IPS-NIHi7 (cell line): ENCODE results near the gene RBM10.

ENCODE experiments used
- DNase-seq: peaks from one replicate; pipeline ENCODE4 v3.0.0; 2012; ENCODE audit warnings: mixed read lengths; ENCODE audit errors: extremely low spot score

Gene RBM10

DNA sequence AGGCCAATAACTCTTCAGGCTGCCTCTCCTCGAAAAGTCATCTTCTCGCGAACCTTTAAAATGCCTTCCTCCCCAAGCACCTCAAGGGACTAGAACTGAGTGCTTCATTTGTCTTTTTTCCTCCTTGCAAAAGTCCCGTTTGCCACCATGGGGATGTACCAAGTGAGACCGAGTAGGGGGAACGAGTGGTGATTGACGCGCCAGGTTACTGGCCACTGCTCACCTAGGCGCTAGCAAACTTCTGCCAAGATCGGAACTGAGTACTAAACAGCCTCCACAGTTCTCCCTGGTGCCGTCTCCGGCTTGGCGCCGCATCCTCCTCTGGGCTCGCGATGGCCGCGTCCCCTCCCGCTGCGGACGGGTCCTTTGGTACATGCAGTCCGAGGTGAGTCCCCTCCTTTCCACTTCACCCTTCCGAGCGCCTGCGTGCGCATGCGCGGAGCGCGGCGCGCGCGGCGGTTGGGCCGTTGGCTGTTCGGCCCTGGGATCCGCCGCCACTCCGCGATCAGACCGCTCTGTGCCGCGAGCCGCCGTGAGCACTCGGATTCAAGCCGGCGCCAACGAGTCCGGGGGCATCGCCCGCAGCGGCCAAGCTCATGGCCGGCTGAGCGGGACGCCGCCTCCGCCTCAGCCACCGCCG lies 73.4 kb downstream of the RBM10 start, which contains the start of gene CDK16:
Gene CDK16, plus strand, starts transcription at position 402 of the 640 bp plus-strand sequence. CDS start 4,877 bp downstream, outside the sequence.
- peak; percentile 87 for DNase-seq

- peak; percentile 61 for DNase-seq
Observed at GRCh38 chrX:47218920-47219815, 74.1 kb downstream of the RBM10 start.

- DNase-seq, result no peak
Observed at GRCh38 chrX:47221756-47222155, 76.7 kb downstream of the RBM10 start.

DNA sequence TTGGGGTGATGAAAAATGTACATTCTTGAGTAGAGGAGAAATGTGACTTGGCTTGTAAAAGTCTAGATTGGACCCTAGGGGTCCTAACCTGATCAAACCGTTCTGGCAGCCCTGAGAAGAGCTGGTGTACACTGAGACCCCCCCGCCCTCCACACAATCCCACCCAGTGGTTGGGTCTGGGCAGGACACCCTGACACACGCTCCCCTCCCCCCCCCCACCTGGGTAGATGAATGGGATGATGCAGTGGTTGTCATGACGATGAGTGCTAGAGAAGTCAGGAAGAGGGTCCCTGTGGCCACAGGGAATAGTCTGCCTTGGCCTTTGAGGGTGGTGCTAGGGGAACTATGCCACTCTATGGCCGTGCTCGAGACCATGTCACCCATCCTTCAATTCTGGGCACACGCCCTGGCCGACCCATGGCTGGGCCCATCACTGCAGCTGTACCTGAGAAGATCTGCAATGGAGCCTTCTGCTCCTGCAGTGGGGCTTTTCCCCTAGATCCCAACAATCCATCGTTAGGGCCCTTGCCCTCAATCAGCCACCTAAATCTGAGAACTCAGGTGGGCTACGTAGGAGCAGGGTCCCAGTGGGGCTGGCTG lies 77.8 kb downstream of the RBM10 start:
- DNase-seq, result no peak

- no peak for DNase-seq
Observed at GRCh38 chrX:47223476-47224250, 78.6 kb downstream of the RBM10 start.

- DNase-seq, result no peak
Observed at GRCh38 chrX:47224266-47224895, 79.4 kb downstream of the RBM10 start.

DNA sequence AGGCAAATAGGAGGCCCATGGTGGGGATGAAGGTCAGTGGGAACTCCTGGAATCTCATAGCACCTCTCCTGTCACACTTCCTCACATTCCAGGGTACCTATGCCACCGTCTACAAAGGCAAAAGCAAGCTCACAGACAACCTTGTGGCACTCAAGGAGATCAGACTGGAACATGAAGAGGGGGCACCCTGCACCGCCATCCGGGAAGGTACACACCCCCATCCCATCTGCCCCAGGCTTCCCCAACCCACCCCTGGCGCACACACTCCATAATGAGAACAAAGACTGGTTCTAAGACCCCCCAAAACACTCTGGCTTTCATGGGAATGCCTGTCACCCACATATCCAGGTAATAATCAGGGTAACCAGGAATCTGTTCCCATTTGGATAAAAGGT lies 79.9 kb downstream of the RBM10 start:
- DNase-seq, result no peak

GRCh38 chrX:47226071-47226470 lies 81.0 kb downstream of the RBM10 start:
- no peak for DNase-seq

DNA sequence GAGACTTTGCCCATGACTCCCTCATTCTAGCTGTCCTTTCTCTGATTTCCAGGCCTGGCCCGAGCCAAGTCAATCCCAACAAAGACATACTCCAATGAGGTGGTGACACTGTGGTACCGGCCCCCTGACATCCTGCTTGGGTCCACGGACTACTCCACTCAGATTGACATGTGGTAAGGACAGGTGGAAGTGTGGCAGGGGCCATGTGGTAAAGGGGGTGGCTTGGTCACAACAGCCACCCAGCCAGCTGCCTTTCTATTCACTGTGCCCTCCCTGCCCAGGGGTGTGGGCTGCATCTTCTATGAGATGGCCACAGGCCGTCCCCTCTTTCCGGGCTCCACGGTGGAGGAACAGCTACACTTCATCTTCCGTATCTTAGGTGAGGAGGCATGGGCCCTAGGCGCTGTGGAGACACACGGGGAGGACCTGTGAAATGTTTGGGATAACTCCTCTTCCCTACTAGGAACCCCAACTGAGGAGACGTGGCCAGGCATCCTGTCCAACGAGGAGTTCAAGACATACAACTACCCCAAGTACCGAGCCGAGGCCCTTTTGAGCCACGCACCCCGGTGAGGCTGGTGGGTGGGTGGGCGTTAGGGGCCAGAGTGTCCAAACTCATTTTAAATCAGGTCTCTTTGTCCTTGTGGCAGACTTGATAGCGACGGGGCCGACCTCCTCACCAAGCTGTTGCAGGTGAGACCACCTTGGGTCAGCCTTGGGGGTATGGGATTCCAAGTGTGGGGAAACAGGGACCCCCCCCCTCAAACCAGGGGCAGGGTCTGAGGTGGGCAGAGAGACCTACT lies 81.7 kb downstream of the RBM10 start:
- DNase-seq, result no peak

GRCh38 chrX:47227334-47227583 lies 82.2 kb downstream of the RBM10 start:
- DNase-seq, result no peak

- DNase-seq, result no peak
Observed at GRCh38 chrX:47228550-47229270, 83.7 kb downstream of the RBM10 start.

DNA sequence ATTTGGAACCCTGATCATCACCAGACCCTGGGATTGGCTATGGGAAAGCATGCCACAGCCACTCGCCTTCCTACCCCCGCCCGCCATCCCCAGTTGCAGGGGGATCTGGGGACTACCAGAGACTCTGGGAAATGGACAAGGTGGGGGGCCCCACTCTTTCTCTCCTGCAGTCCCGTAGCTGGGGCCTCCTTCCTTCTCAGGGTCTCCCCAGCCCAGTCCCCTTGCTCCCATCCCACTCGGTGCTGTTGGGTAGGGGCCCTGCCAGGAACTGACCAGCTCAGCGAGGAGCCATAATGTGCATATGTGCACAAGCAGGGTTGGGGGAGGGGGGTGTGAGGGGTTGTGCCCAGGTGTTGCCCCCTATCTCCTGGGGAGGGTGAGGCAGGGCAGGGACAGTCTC lies 84.4 kb downstream of the RBM10 start:
- no peak for DNase-seq

- no peak for DNase-seq
Observed at GRCh38 chrX:47230136-47230868, 85.3 kb downstream of the RBM10 start.

GRCh38 chrX:47231167-47231566 lies 86.1 kb downstream of the RBM10 start:
- no peak for DNase-seq

GRCh38 chrX:47232197-47232802 lies 87.3 kb downstream of the RBM10 start:
- no peak for DNase-seq

DNA sequence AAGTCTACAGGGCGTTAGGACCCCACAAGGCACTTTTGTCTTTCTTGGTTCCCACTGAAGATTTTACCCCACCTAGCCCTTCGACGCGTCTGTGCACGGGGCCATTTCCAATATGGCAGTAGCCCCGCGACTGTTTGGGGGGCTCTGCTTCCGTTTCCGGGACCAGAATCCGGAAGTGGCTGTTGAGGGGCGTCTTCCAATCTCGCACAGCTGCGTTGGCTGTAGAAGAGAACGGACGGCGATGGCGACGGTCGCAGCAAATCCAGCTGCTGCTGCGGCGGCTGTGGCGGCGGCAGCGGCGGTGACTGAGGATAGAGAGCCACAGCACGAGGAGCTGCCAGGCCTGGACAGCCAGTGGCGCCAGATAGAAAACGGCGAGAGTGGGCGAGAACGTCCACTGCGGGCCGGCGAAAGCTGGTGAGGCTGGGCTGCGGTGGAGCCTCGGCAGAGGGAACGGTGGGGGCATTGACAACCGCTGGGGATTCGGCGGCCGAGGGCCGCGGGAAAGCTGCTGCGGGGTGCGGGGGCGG lies 87.8 kb downstream of the RBM10 start, which contains the start of gene USP11:
Gene USP11, plus strand, starts transcription at position 207 of the 530 bp plus-strand sequence. Its CDS starts 35 bp downstream, at position 242.
- peak; percentile 59 for DNase-seq

DNA sequence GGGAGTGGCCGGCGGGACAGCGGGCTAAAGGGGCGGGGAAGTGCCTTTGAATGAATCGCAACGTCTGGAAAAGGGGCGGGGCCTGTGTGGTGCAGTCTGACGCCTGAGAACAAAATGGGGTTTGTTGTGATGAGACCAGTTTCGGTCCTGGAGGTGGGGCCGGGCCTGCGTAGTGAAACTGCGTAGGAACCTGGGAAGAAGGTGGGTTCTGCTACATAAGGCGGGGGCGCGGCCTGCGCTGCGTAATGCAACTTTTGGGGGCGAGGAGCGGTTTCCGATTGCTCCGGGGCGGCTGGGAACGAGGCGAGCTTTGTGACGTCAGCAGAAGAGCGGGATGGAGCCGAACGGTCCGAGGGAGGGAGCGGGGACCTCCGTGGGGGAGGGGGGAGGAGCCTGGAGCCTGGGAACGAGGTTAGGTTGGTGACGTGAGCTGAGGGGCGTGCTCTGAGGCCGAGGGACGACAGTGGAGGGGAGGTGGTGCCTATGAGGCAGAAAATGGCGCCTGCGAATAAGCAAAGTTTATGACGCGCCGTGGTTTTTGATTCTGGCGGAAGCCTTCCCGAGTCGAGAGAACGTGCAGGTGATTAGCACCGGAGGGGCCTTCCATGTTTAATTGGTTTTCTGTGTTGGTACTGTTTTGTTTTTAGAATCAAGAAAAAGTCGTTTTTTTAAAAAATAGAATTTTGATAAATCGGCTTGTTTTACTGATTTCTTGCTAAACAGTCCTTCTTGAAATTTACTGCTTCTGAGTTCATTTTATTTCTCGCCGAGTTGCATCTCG lies 88.5 kb downstream of the RBM10 start:
- peak; percentile 91 for DNase-seq

- no peak for DNase-seq
Observed at GRCh38 chrX:47234583-47234982, 89.6 kb downstream of the RBM10 start.
